ENCODE data around the gene KIF26A.

The KIF26A gene

DNA sequence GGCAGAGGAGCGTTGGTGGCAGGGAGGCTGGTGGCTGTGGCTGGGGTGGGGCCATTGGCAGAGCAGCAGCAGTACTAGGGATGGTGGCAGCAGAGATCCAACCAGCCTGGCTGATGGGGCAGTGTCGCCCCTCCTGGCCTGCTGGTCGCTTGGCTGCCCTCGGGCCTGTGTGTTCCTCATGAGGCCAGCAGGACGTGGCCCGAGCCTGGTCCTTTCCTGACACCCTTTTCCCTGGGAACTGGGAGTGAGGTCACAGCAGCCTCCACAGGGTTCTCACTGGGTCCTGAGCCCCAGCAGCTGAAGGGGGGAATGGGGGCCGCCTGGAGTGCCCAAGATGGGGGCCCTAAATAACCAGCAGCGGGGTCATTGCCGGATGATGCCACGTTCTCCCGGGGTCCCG, 46.1 kb downstream of the KIF26A start:
- H3K4me3 ChIP-seq (ENCODE audit: low read depth, low read length), result no peak overlapping the region
- DNase-seq (ENCODE audit: low read depth), result no peak
- TF ChIP-seq, protein P1, sequence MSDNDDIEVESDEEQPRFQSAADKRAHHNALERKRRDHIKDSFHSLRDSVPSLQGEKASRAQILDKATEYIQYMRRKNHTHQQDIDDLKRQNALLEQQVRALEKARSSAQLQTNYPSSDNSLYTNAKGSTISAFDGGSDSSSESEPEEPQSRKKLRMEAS (IDR thresholded peaks at IDR 0.05; ENCODE audit: low read depth, low read length), result no peak
- TF ChIP-seq, protein P2, sequence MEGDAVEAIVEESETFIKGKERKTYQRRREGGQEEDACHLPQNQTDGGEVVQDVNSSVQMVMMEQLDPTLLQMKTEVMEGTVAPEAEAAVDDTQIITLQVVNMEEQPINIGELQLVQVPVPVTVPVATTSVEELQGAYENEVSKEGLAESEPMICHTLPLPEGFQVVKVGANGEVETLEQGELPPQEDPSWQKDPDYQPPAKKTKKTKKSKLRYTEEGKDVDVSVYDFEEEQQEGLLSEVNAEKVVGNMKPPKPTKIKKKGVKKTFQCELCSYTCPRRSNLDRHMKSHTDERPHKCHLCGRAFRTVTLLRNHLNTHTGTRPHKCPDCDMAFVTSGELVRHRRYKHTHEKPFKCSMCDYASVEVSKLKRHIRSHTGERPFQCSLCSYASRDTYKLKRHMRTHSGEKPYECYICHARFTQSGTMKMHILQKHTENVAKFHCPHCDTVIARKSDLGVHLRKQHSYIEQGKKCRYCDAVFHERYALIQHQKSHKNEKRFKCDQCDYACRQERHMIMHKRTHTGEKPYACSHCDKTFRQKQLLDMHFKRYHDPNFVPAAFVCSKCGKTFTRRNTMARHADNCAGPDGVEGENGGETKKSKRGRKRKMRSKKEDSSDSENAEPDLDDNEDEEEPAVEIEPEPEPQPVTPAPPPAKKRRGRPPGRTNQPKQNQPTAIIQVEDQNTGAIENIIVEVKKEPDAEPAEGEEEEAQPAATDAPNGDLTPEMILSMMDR (IDR thresholded peaks at IDR 0.05; ENCODE audit: low read depth, low read length), result no peak
- no peak for TF ChIP-seq MYC (IDR thresholded peaks at IDR 0.05; ENCODE audit: low read depth, low read length)
- no peak for TF ChIP-seq POLR2A (IDR thresholded peaks at IDR 0.05; ENCODE audit: extremely low read depth, insufficient read length)

GRCh38 chr14:104184911-104185499, 46.6 kb downstream of the KIF26A start:
- TF ChIP-seq MYC (IDR thresholded peaks at IDR 0.05; ENCODE audit: low read depth, low read length) (no peak), POLR2A (IDR thresholded peaks at IDR 0.05; ENCODE audit: extremely low read depth, insufficient read length) (no peak)
- TF ChIP-seq, protein P2 (IDR thresholded peaks at IDR 0.05; ENCODE audit: low read depth, low read length), result no peak
- TF ChIP-seq, protein P1 (IDR thresholded peaks at IDR 0.05; ENCODE audit: low read depth, low read length), result no peak
- no peak for DNase-seq (ENCODE audit: low read depth)
- H3K4me3 ChIP-seq (ENCODE audit: low read depth, low read length), result no peak overlapping the region

- DNase-seq (ENCODE audit: low read depth), result no peak
- TF ChIP-seq, protein P2 (IDR thresholded peaks at IDR 0.05; ENCODE audit: low read depth, low read length), result no peak
- TF ChIP-seq, protein P1 (IDR thresholded peaks at IDR 0.05; ENCODE audit: low read depth, low read length), result no peak
- TF ChIP-seq POLR2A (IDR thresholded peaks at IDR 0.05; ENCODE audit: extremely low read depth, insufficient read length) (no peak), MYC (IDR thresholded peaks at IDR 0.05; ENCODE audit: low read depth, low read length) (no peak)
- no peak overlapping the region for H3K4me3 ChIP-seq (ENCODE audit: low read depth, low read length)
Measured at GRCh38 chr14:104185916-104186495, 47.6 kb downstream of the KIF26A start.

GRCh38 chr14:104186575-104186974, 48.2 kb downstream of the KIF26A start:
- DNase-seq (ENCODE audit: low read depth), result no peak
- H3K4me3 ChIP-seq (ENCODE audit: low read depth, low read length), result no peak overlapping the region
- TF ChIP-seq POLR2A (IDR thresholded peaks at IDR 0.05; ENCODE audit: extremely low read depth, insufficient read length) (no peak), MYC (IDR thresholded peaks at IDR 0.05; ENCODE audit: low read depth, low read length) (no peak)
- TF ChIP-seq, protein P1 (IDR thresholded peaks at IDR 0.05; ENCODE audit: low read depth, low read length), result no peak
- TF ChIP-seq, protein P2 (IDR thresholded peaks at IDR 0.05; ENCODE audit: low read depth, low read length), result no peak

DNA sequence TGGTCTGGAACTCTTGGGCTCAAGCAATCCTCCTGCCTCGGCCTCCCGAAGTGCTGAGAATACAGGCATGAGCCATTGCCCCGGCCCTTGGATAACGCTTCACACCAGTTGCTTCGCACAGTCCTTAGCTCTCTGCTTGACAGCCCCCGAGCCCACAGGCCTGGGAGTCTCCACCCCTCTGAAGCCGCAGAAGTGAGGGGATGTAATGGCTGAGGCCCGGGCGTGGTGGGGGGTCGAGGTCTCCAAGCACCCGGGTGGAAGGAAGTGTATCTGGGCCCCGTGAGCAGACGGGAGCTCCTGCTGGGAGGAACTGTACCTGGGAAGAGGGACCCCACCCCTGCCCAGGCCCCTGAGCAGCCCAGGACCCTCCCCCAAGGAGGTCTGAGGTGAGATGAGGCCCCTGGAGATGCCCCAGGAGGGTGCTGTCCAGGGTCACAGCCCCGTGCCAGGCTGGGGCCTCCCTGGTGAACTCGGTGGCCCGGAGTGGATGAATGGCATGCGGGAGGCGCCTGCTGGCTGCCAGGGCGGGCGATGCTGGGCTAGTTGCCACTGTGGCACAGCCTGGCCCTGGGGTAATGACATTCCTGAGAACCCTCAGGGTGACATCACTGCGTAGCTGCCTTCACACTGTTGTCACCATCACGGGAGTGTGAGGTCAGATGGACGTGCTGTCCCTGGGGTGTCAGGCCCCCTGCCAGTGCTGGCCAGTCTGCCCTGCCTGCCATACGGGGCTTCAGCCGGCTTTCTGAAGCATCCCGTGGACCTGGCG, 48.9 kb downstream of the KIF26A start:
- no peak overlapping the region for H3K4me3 ChIP-seq (ENCODE audit: low read depth, low read length)
- DNase-seq (ENCODE audit: low read depth), result no peak
- TF ChIP-seq, protein P1 (IDR thresholded peaks at IDR 0.05; ENCODE audit: low read depth, low read length), result no peak
- no peak for TF ChIP-seq MYC (IDR thresholded peaks at IDR 0.05; ENCODE audit: low read depth, low read length)
- TF ChIP-seq POLR2A (IDR thresholded peaks at IDR 0.05; ENCODE audit: extremely low read depth, insufficient read length), result no peak
- TF ChIP-seq, protein P2 (IDR thresholded peaks at IDR 0.05; ENCODE audit: low read depth, low read length), result no peak
